GM12873 (cell line): Measurements from ENCODE around the gene GPR160.

Experiments
- CTCF ChIP-seq: IDR thresholded peaks from 2 replicates; pipeline ENCODE4 v1.5.1; 2012; ENCODE audit warnings: low read depth, mild to moderate bottlenecking, moderate library complexity, low read length, control low read depth; ENCODE audit not compliant: insufficient read depth; ENCODE audit errors: missing control alignments

GPR160 gene

GRCh38 chr3:170033489-170033888 is 4.3 kb upstream of the GPR160 start:
- TF ChIP-seq CTCF, result no peak

DNA sequence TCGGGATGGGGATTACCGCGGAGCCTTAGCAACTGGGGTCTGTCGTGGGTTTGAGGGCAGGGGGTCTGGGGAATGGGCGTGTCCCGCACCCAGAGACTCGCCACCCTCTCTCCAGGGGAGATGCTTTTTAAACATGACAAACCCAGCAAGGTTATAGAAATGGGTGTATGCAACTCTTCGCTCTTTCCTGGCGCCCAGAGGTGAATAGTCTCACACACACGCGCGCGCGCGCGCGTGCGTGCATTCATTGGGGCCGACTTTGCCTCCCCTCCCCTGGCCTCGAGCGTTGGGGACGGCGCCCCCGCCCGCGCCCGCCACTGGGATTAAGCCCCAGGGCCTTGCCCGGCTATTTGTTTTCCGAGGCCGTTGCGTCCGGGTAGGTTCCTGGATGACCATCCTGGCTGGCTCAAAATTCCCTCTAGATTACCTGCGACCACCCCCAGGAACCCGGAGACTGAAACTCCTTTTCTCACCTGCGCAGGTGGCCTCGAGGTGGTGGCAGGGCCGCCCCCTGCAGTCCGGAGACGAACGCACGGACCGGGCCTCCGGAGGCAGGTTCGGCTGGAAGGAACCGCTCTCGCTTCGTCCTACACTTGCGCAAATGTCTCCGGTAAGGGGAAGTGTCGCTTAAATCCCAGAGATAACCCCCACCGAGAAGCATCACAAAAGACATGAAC is 777 bp downstream of the GPR160 start:
- TF ChIP-seq CTCF, result peak; percentile 46

- TF ChIP-seq CTCF, result no peak
Measured at GRCh38 chr3:170040418-170040817, 2.6 kb downstream of the GPR160 start.

DNA sequence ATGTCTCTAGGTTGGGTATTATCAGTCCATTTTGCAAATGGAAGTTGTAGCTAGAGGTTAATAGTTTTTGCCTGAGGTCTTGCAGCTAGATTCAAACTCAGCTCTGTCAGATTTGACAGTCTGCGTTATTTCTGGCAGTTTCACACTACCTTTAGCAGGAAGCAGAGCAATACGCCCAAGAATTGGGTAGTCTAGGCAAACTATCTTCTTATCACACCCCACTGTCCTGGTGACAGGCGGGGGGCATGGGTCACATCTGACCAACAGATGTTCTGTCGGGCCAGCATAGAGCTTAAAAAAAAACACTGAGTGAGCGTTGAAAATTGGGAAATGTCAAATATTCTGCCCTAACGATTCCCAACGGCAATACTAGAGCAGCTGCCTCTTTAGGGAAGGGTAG is 5.7 kb downstream of the GPR160 start:
- TF ChIP-seq CTCF, result no peak

DNA sequence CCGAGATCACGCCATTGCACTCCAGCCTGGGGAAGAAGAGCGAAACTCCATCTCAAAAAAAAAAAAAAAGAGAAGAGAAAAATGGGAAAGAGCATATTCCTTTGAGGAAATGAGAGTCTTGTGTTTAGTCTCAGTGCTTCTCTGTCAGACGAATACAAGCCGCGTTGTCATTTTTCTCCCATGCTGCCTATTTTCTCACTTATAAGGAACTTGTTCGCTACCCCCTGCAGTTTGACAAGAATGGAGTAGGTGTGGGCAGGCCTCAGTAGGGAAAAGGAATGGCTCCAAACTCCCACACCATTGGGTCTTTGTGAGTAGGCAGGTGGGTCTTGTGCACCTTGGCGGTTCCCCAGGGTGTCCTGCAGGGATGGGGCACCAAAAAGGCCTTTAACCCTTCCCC is 6.5 kb downstream of the GPR160 start:
- no peak for TF ChIP-seq CTCF

DNA sequence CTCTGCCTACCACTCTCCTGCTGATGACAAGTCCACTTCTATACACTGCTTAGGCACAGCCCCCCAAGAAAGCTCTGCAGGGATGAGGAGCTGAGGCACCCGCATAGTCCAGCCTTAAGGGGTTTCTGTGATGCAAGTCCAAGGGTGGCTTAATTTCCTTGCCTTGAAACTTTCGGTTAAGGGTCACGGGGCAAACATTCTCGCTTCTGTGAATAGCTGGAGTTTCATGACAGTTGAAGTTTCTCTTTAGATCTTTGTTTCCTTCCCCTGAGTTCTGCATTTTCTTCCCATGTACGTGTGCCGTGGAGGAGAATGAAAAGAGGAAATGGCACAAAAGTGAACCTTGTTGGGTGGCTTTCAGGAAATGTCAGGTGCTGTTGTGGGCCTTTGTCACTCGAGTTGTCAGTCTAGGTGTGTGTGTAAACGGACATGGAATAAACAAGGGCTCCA is 7.0 kb downstream of the GPR160 start:
- TF ChIP-seq CTCF, result no peak

DNA sequence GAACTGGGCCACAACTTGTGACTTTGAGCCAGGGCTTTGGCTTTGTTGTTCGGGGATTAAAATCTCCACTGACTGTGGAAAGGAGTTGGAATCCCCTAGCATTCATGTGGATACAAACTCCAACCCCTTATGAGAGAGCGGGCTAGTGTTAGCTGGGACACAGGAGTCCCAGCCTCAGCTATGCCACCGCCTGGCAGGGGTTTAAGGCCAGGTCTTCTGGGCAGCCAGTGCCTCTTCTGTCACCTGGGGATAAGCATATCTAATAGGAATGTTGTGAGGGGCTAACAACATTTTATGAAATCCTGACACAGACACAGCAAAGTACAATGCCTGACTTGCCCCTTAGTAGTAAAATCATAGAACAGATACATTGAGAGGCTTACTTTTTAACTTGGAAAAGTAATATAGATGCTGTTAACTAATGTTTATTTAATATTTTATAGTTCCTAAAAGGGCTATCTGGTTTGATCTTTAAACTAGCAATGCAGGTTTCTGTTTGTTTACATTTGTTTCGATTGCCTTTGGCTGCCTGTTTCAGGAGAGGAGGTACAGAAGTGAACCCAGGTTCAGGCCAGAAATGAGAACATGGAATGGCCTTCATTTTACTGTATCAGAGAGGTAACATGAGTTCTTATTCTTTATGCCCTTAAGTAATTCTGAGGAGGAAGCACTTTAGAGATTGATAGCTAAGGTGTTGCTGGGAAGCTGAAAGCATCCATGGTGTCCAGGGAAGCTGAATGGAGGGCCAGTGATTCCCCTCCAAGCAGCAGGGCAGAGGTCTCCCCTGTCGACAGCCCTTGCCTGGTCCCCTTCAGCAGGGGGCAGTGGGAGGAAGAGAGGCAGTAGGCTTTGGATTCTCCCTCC is 8.7 kb downstream of the GPR160 start:
- TF ChIP-seq CTCF, result no peak
